ENCODE results near the gene CTRB1. TPM values are rescaled to one million over a fixed set of nuclear protein-coding genes. Genes with fewer than 3 reads are reported as not detected.
"Not testable (repeated sequence)": the region's sequence is repeated elsewhere in the genome, so short reads cannot be mapped to it uniquely, and the experiment has no call there.

CTRB1 gene
- total RNA-seq, 1 experiment from 2014 or later: not detected

GRCh38 chr16:75208861-75209505 lies 9.8 kb upstream of the CTRB1 start:
- no TSS peak for BruUV-seq (replicated peaks)
- intact Hi-C loops (cut with micrococcal nuclease; ENCODE audit: unreplicated experiment): no loop called here

GRCh38 chr16:75209514-75209913 lies 9.3 kb upstream of the CTRB1 start:
- H3K9me3 ChIP-seq (ENCODE audit: low read depth, low read length, poor library complexity, severe bottlenecking); DNase-seq (ENCODE audit: low spot score); intact Hi-C loops (cut with micrococcal nuclease; ENCODE audit: unreplicated experiment); H3K36me3 ChIP-seq (ENCODE audit: insufficient read depth, low read length, poor library complexity, severe bottlenecking); H3K4me1 ChIP-seq (ENCODE audit: insufficient read depth, low read length, poor library complexity, severe bottlenecking); H3K4me3 ChIP-seq (ENCODE audit: low read depth, low read length, poor library complexity, severe bottlenecking); H3K27ac ChIP-seq (ENCODE audit: low read depth, low read length, poor library complexity, severe bottlenecking); H3K27me3 ChIP-seq (replicated peaks; ENCODE audit: insufficient read depth, low read depth, low read length, poor library complexity); BruUV-seq (replicated peaks); POLR2A ChIA-PET (ENCODE audit: low non-redundant PET): not testable (repeated sequence)
- CTCF ChIA-PET: interaction anchor here (1.0 kb wide), 1 partner anchor 10 kb away, joined by 11 read pairs; no protein-coding TSS in a partner anchor

More at GRCh38 chr16:75208861-75209505, 9.8 kb upstream of the CTRB1 start:
- ChIA-PET CTCF (no interaction called here), POLR2A (ENCODE audit: low non-redundant PET) (no interaction called here)
- H3K4me1 ChIP-seq (ENCODE audit: insufficient read depth, low read length, poor library complexity, severe bottlenecking): no peaks in the 10 kb centered on the region
- H3K4me3 ChIP-seq (ENCODE audit: low read depth, low read length, poor library complexity, severe bottlenecking): no peak overlapping the region
- H3K9me3 ChIP-seq (ENCODE audit: low read depth, low read length, poor library complexity, severe bottlenecking): no peaks in the 10 kb centered on the region
- no peak overlapping the region for H3K27ac ChIP-seq (ENCODE audit: low read depth, low read length, poor library complexity, severe bottlenecking)
- TF ChIP-seq EZH2 (IDR thresholded peaks at IDR 0.05; ENCODE audit: borderline replicate concordance, low read depth, low read length, poor library complexity, severe bottlenecking) (no peak), CTCF (conservative IDR thresholded peaks at IDR 0.05; ENCODE audit: low read depth, low read length) (no peak)
- no peaks in the 10 kb centered on the region for H3K27me3 ChIP-seq (replicated peaks; ENCODE audit: insufficient read depth, low read depth, low read length, poor library complexity)
- DNase-seq (ENCODE audit: low spot score): no peak
- H3K36me3 ChIP-seq (ENCODE audit: insufficient read depth, low read length, poor library complexity, severe bottlenecking): no peaks in the 10 kb centered on the region

GRCh38 chr16:75209944-75210343 lies 8.8 kb upstream of the CTRB1 start:
- Histone ChIP-seq H3K9me3 (ENCODE audit: low read depth, low read length, poor library complexity, severe bottlenecking) (no peaks in the 10 kb centered on the region), H3K4me1 (ENCODE audit: insufficient read depth, low read length, poor library complexity, severe bottlenecking) (no peaks in the 10 kb centered on the region), H3K36me3 (ENCODE audit: insufficient read depth, low read length, poor library complexity, severe bottlenecking) (no peaks in the 10 kb centered on the region), H3K4me3 (ENCODE audit: low read depth, low read length, poor library complexity, severe bottlenecking) (no peak overlapping the region), H3K27ac (ENCODE audit: low read depth, low read length, poor library complexity, severe bottlenecking) (no peak overlapping the region), H3K27me3 (replicated peaks; ENCODE audit: insufficient read depth, low read depth, low read length, poor library complexity) (no peaks in the 10 kb centered on the region)
- ChIA-PET POLR2A (ENCODE audit: low non-redundant PET) (interaction anchor here (0.6 kb wide), 1 partner anchor 18 kb away, joined by 7 read pairs; no protein-coding TSS in a partner anchor), CTCF (interaction anchor here (1.0 kb wide), 1 partner anchor 10 kb away, joined by 11 read pairs; no protein-coding TSS in a partner anchor)
- TF ChIP-seq EZH2 (IDR thresholded peaks at IDR 0.05; ENCODE audit: borderline replicate concordance, low read depth, low read length, poor library complexity, severe bottlenecking) (no peak), CTCF (conservative IDR thresholded peaks at IDR 0.05; ENCODE audit: low read depth, low read length) (no peak)
- intact Hi-C loops (cut with micrococcal nuclease; ENCODE audit: unreplicated experiment): no loop called here
- DNase-seq (ENCODE audit: low spot score): no peak
- no TSS peak for BruUV-seq (replicated peaks)

DNA sequence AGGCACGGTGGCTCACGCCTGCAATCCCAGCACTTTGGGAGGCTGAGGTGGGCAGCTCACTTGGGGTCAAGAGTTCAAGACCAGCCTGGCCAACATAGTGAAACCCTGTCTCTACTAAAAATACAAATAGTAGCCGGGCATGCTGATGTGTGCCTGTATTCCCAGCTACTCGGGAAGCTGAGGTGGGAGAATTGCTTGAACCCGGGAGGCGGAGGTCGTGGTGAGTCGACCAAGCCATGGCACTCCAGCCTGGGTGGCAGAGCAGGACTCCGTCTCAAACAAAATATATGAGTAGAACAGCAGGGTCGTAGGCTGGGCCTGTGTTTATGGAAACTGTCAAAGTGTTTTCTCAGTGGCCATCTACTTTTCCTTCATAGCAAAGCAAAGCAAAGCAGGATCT lies 7.5 kb upstream of the CTRB1 start:
- BruUV-seq (replicated peaks); intact Hi-C loops (cut with micrococcal nuclease; ENCODE audit: unreplicated experiment); H3K4me3 ChIP-seq (ENCODE audit: low read depth, low read length, poor library complexity, severe bottlenecking); H3K4me1 ChIP-seq (ENCODE audit: insufficient read depth, low read length, poor library complexity, severe bottlenecking); H3K9me3 ChIP-seq (ENCODE audit: low read depth, low read length, poor library complexity, severe bottlenecking); POLR2A ChIA-PET (ENCODE audit: low non-redundant PET); DNase-seq (ENCODE audit: low spot score); H3K27me3 ChIP-seq (replicated peaks; ENCODE audit: insufficient read depth, low read depth, low read length, poor library complexity); CTCF ChIA-PET; H3K27ac ChIP-seq (ENCODE audit: low read depth, low read length, poor library complexity, severe bottlenecking); H3K36me3 ChIP-seq (ENCODE audit: insufficient read depth, low read length, poor library complexity, severe bottlenecking): not testable (repeated sequence)
